Stimulated activated CD8-positive, alpha-beta memory T cell treated with anti-CD3 and anti-CD28 coated beads, Interleukin-15, amount 100 ng/mL, for 1 hour (primary cell): ENCODE results near the gene ESRRG.

Experiments used
- DNase-seq: peaks from one replicate; pipeline ENCODE4 v3.0.0-alpha.2; 2020; ENCODE audit warnings: low read depth

ESRRG gene

DNA sequence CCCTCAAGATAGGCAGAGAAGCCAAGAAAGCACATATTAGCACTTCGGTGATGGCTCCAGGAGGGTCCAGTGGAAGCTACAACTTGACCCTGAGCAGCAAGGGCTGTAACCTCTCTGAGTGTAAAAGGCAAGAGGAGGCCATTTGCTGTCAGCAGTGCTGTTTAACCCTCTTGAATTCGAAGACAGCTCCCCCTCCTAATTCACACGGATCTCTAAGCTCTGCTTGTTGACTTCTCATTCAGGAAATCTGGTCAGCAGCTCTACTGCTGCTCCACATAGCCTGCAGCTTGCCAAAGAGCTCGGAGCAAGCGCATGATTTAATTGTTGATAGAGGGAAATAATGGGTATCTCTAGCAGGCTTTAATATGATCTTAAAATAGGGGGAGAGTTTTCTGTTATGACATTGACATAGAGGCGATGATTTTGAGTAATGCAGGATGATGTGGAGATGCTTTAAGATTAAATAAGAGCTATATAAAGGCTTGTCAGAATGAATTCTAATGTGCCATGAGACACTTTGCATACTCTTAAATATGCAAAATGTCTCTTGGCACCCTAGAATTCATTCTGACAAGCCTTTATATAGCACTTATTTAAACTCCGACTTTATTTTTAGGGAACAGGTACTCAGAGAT, 220.6 kb downstream of the ESRRG start:
- DNase-seq, result no peak

DNA sequence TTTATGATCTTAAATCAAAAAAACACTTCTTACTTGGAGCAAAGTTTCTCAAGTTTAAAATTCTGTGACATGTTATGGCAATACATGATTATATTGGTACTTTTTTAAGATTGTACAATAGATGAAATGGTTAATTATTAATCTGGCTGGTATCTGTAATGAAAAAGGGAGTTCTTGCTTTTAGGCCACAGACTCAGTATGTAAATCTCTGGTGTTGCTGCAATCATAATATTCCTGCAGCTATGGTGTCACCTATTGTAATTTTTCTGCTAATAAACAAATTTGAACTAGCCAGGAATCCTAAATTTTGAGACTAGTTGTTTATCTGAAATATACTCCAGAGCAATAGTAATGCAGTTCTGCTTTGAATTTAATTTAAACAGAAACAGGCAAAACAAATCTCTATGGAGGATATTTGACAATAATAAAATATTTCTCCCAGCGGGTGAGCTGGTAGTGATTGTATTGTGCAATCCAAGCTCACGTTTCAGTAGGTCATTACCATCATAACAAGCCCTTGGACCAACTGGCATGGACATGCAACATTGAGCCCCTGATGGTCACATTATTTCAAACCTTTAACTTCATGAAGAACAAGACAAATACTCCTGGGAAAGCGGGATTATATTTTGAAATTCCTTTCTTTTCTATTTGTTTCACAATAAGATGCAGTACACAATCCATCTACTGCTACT, 222.8 kb downstream of the ESRRG start:
- DNase-seq, result no peak

DNA sequence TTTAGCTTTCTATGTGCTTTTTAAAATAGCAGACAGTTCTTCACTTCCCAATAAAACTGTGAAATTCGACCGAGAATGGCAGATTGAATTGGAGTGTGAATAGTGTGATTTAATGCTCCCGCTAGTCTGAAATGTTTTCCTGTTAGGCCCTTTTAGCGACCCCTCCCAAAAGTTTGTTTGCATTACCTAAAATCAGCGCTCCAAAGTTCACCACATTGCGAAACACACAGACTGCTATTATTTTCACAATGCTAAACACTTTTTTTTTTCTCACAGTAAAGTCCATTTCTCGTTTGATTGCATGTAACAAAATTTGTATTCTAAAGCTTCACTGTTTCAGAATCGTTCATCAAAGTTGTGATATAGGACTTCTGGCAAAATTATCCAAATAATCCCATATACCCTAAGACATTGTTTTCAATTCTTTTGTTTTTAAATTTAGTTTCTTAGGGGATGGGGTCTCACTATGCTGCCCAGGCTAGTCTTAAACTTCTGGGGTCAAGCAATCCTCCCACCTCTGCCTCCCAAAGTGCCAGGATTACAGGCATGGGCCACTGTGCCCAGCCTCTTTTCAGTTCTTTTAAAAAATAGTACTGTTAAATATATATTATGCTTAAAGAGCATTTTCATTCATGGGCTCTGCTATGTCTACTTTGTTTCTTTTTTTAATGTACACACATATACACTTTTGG, 223.5 kb downstream of the ESRRG start:
- DNase-seq, result no peak

DNA sequence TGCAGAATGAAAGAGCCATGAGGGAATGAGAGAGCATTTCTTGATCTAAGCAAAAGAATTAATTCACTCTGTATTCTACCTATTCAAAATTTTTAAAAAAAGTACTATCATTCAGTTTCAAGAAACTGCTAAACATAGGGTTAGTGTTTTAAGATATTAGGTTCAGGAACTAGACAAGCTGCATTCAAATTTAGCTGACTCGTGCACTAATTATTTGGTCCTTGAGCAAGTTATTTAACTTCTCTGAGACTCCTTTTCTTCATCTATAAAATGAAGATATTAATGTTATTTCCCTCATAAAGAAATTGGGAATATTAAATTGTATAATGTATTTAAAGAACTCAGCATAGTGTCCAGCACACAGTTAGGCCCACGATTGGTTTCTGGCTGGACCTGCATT, 225.0 kb downstream of the ESRRG start:
- DNase-seq, result no peak

DNA sequence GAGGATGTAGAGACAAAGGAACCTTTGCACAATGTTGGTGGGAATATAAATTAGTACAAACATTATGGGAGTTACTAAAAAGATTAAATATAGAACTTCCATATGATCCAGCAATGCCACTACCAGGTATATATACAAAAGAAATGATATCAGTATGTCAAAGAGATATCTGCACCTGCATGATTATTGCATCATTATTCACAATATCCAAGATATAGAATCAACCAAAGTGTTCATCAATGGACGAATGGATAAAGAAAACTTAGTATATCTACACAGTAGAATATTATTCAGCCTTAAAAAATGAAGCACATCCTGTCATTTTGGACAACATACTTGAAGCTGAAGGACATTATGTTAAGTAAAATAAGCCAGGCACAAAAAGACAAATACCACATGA, 238.2 kb downstream of the ESRRG start:
- DNase-seq, result no peak

DNA sequence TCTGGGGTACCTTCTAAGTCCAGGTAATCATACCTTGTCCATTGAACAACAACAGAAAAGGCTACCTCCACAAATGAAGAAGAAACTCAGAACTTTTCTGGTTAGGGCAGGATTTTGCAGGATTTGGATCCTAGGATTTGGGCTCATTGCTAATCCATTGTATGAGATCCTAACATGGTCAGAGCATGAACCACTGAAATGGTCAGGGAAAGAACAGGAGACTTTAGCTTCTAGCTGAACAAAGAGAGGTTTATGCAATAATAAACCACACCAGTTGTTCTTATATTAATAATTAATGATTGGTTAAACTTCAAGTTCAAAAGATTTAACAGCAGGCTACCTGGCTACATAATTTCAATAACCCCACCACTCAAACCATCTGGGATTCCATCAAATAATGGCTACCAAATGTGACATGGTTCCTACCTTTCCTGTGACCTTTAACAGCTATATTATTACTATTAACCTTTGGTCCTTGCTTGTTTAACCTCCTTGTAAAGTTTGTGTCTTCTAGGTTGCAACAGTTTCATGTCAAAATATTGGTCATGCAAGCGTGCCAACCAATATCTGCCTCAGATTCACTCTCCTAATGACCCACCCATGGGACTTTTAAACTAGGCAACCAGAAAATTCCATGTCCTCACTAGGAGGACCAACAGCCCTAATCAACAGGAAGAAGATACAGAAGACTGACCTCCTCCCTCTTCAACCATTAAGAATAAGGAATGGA, 239.4 kb downstream of the ESRRG start:
- no peak for DNase-seq

DNA sequence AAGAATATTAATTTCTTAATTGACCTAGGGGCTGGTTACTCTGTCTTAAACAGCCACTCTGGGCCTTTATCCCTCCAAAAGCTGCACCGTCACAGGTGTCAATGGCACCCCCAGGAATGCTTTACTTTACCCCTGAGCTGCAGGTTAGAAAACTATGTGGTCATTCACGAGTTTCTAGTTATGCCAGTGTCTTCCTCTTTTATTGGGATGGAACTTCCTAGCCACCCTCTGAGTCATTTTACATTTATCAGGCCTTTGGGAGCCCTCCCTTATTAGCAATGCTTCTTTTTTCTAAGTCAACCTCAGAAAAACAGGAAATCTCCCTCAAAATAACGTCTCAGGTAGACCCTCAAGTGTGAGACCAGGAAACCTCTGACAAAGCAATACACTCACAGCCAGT, 240.6 kb downstream of the ESRRG start:
- DNase-seq, result no peak

DNA sequence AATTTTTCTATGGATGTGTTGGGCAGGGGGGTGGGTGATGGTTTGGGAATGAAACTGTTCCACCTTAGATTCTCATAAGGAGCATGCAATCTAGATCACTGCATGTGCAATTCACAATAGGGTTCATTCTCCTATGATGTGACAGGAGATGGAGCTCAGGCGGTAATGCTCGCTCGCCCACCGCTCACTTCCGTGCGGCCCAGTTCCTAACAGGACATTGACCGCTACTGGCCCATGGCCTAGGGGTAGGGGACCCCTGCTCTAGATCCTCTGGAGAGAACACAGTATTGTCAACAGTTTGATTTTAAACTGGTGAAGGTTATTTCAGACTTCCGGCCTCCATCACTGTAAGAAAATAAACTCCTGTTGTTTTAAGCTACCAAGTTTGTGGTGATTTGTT, 245.0 kb downstream of the ESRRG start:
- no peak for DNase-seq

DNA sequence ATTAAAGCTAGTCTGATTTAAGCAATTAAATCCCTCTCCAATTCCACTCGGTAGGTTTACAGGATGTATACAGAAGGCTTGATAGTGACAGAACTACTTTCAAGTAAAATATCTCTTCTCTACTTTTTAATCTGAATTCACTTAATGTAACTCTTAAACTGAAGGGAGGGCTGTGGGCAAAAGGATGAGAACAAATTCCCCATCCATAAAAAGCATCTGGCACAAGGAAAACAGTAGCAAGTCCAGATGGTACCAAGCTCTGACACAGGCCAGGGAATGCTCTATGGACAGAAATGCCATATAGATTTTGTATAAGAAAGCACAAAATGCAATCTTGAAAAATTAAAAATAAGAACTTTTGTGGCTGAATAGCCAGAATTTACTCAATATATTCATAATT, 246.9 kb downstream of the ESRRG start:
- no peak for DNase-seq

DNA sequence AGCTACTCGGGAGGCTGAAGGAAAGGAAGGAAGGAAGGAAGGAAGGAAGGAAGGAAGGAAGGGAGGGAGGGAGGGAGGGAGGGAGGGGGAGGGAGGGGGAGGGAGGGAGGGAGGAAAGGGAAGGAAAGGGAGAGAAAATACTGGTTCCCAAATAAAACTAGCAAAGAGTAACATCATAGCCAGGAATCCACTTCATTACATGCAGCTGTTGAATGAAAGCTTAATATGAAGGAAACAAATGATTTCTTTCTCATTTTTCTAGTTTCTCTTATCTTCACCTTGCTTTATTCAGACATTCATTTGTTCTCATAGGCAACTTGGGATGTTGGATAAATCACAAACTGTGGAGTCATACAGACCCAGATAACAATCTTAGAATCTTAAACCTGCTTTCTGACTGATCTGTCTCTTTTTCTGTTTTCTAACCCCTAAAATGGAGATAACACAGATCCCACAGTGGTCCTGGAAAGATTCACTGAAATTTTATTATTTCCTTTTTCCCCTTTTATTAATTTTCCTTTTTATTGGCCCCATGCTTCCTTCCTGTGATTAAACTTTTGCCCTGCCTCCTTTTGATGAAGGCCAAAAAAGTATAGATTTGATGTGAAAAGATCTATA, 247.5 kb downstream of the ESRRG start:
- no peak for DNase-seq

DNA sequence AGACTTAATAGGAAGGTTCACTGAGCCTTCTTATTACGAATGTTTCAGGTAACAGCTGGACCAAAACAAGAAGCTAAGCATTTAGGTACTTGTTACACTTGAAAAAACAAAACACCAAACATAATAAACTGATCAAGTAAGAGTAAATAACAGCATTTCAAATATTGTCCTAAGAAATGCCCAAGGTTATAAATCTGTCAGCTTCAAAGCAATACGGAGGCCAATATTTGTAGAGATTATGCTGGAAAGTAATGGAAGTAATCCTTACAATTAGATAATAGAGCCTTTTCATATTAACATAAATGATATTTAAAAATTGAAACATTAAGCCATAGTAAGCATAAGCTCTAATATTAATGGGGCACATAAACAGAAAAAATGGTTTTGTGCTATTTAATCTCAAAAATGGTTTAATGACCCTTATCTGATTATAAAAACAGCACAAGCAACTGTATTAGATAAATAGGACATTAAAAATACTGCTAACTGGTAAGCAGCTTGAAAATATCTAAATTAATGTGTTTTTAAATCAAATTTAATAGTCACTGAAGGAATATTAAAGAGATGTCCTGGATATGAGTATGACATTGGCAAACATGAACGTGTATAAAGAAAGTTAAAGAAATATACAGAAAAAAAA, 256.9 kb downstream of the ESRRG start:
- no peak for DNase-seq

DNA sequence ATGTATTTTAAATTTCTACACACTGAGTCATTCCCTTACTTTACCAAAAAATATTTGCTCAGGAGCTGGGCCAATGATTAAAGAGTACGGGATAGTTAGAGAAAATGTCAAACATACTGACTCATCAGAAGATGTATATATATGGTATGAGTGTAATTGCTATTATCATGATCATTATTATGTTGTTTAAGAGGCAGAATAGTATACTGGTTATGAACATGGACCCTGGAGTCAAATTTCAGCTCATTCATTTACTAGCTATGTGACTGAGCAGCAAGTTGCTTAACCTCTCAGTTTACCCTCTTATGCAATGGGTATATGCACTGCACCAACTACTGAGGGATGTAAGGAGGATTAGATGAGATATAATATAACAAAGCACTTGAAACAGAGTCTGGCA, 258.7 kb downstream of the ESRRG start:
- no peak for DNase-seq

DNA sequence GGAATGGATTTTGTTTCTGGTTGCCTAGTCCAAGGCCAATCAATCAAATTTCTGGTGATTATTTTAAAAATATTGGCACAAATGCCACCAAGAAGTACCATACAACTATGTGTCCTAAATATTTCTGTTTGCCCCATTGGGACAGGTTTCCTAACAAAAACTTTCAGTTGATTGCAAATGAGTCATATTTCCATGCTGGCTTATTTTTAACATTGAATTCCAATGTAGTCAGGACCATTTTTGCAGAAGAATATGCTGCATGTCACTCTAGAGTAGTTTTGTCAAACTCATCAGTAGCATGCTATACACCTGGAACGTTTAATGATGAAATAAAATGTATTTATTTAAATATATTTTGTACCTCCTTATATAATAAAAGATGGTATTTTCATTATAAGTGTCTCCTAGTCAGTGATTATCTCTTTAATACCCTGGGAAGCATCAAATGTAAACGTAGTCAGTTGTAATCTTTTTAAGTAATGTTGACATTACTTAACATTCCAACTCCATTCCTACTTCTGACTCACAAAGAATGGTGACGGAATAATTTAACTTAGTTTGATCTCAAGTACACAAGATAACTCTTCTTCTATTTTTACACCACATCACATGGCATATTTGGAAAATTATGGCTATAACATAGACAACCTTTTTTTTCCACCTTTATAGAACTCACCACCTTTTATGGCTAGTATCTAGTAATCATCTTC, 261.0 kb downstream of the ESRRG start:
- no peak for DNase-seq

DNA sequence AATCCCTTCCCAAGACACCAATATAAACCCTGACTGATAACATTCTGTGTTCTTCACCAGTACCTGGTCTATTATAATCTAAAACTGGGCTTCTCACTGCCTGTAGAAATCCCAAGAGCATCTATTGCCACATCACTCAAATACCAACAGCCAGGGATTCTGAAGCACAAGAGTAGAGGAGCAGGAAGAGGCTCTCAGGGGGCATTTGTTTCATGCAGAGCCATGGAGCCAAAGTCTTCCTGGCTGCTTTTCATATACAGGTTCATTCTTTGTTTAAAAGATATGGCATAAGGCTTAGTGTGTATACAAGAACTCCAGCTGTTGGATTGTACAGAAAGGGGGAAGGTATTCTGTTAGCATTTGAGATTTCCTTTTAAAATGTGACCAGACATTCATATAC, 261.8 kb downstream of the ESRRG start:
- no peak for DNase-seq

DNA sequence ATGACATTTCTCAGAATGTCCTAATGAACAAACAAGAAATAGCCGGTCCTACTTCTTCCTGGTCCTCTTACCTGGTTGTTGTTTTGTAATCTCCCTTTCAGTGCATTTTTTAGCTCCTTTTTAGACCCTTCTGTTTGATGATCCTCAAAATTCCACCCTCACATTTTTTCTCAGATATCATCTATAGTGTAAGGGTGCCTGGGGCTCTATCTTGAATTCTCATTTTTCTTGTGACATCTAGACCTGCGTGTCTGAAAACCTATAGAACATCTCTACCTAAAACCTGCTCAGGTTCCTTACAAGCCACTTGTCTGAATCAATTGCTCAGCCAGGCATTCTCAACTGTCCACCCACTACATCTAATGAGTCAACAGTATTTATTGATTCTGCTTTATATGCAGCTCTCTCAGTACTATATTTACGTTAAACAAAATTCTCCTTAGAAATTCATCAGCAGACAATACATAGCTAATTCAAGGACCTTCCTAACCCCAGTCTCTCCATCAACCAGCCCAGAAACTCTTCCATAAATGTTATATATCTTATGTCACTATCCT, 263.5 kb downstream of the ESRRG start:
- no peak for DNase-seq

DNA sequence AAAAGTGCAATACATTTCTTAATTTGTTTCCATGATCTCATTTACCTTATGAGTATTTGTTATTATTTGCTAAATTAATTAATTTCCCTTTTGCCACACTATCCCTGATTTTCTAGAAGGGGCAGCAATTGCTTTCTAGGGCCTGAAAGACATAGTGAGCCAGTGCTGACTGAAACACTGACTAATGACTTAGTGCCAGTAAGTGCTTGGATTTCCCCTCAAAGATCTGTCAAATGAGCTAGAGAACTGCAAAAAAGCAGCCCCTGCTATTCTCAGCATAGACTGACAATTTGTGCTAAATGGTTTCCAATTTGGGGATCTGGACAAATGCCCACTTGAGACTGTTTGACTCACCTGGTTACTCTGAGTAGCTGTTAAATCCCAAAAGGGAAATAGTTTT, 264.4 kb downstream of the ESRRG start:
- DNase-seq, result no peak

DNA sequence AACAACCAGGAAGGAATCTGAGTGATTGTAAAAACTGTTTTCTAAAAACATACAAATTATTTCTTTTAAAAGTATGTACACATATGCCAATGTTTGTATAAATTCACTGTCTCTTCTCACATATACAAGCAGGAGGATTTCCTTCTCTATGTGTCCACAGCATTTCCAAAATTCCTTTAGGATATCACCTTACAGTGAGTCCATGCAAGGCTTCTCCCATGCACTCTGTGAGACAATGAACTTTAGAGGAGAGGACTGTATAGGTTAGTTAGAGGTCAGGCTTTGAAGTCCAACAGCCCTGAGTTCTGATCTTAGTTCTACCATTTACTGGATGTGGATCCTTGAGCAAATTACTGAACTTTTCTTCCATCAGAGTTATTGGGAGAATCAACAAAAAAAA, 265.9 kb downstream of the ESRRG start:
- no peak for DNase-seq

DNA sequence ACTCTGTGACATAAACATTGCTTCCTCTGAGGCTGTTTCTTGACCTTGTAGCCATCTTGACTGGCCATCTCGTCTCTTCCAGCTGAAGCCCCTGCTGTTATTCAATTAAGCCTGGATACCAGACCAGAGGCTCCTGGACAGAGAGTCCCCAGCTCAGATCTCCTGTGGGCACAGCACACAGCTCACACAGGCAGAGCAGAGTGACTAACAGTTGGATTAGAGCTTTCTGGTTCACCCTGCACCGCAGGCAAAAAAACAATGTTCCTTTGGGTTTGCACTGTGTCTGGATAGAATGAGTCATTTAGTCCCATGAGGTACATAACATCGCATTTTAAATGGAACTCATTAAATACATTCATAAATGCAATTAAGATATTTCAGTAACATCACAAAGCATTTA, 266.5 kb downstream of the ESRRG start:
- DNase-seq, result no peak

DNA sequence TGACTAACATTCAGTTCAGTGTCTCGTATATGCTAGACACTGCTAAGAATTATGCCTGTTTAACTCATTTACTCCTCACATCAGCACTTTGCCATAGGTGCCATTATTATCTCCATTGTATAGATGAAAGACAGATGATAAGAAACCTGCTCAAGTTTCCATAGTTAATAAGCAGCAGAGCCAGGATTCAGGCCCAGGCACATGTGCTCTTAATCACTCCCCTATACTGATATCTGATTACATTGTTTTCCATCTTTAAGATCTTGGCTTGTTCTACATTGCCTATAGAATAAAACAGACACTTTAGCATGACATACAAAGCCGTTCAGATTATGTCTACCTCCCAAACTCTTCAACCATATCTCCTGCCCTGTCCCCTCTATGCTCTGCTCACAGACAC, 269.5 kb downstream of the ESRRG start:
- no peak for DNase-seq
